B cell (primary cell): ENCODE results near the gene DQX1.

ENCODE experiments used
- EZH2 ChIP-seq: IDR thresholded peaks from 2 replicates; pipeline ENCODE4 v1.6.1; 2012; ENCODE audit warnings: borderline replicate concordance, low read depth, mild to moderate bottlenecking, moderate library complexity, low read length; ENCODE audit not compliant: insufficient read depth, poor library complexity, severe bottlenecking
- TF ChIP-seq, protein P1 (sequence below): fragments of 200-600 bp; IDR thresholded peaks from one replicate; pipeline ENCODE4 v1.8.0; 2022; ENCODE audit warnings: antibody characterized with exemption, mild to moderate bottlenecking

- TF ChIP-seq EZH2 = no peak
- TF ChIP-seq, protein P1, sequence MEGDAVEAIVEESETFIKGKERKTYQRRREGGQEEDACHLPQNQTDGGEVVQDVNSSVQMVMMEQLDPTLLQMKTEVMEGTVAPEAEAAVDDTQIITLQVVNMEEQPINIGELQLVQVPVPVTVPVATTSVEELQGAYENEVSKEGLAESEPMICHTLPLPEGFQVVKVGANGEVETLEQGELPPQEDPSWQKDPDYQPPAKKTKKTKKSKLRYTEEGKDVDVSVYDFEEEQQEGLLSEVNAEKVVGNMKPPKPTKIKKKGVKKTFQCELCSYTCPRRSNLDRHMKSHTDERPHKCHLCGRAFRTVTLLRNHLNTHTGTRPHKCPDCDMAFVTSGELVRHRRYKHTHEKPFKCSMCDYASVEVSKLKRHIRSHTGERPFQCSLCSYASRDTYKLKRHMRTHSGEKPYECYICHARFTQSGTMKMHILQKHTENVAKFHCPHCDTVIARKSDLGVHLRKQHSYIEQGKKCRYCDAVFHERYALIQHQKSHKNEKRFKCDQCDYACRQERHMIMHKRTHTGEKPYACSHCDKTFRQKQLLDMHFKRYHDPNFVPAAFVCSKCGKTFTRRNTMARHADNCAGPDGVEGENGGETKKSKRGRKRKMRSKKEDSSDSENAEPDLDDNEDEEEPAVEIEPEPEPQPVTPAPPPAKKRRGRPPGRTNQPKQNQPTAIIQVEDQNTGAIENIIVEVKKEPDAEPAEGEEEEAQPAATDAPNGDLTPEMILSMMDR = no peak
Observed at GRCh38 chr2:74529357-74530238, 3.6 kb upstream of the DQX1 start, which contains the start of the genes AUP1 and HTRA2.
